HG02678 (cell line): ENCODE data around the gene SIX1.
A peak's percentile ranks its signal among the peaks of the same experiment; 100 is the strongest.

Experiments
- ATAC-seq: cut with Tn5 transposase; IDR thresholded peaks from one replicate; pipeline ENCODE4 v1.9.1; 2021; ENCODE audit warnings: mild to moderate bottlenecking, moderate library complexity; ENCODE audit not compliant: unreplicated experiment

SIX1 gene

GRCh38 chr14:60643141-60643462, 6.2 kb downstream of the SIX1 start:
- no peak for ATAC-seq

DNA sequence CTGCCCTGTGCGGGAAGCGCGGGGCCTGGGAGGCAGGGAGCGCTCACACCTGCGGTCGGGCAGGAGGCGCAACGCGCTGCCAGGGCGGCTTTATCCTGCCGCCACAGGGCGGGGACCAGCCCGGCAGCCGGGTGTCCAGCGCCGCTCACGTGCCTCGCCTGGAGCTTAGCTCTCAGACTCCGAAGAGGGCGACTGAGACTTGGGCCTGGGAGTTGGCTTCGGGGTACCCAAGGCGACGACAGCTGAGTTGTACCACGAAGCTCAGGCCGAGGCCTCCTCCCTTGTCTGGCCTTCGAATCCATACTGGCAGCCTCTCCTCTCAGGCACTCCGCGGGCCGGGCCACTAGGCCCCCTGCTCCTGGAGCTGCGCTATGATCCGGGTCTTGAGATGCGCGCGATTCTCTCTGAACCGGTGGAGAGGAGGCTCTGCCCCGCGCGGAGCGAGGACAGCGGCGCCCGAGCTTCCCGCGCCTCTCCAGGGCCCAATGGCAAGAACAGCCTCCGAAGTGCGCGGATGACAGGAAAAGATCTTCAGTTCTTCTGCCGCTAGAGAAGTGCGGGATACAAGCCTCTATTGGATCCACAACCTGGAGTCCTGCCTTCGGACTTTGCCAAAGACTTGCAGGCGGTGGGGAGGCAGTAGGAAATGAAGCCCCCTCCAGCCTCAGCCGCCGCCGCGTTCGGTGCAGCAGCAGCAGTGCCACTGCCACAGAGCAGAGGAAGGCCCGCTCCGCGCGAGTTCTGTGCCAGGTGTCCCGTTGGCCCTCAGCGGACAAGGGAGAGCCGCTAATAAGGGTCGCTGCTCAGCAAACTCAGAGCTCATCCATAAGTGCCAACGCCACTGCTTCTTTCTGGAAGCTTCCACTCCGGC, 6.8 kb downstream of the SIX1 start:
- ATAC-seq = no peak

DNA sequence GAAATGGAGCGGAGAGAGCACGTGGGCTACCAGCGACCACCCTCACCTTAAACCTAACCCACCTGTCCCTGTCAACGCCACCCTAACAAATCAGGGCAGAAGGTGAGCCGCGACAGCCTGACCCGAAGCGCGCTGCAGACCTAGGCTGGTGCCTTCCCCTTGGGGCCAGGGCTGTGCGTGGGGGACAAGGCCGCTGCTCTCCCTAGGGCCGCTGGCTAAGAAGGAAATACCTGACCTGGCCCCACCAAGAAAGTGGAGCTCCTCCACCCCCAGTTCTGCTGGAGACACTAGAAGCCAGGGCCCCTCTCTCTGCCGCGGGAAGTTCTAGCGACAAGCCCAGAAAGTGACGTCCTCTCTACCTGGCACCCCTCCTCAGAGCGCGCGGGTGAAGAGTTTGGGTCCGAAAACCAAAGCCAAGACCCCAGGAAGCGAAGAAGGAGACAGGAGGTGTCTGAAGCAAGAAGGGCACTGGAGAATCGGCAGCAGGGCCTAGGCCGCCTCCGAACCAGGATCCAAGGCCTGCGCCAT, 7.5 kb downstream of the SIX1 start:
- no peak for ATAC-seq

DNA sequence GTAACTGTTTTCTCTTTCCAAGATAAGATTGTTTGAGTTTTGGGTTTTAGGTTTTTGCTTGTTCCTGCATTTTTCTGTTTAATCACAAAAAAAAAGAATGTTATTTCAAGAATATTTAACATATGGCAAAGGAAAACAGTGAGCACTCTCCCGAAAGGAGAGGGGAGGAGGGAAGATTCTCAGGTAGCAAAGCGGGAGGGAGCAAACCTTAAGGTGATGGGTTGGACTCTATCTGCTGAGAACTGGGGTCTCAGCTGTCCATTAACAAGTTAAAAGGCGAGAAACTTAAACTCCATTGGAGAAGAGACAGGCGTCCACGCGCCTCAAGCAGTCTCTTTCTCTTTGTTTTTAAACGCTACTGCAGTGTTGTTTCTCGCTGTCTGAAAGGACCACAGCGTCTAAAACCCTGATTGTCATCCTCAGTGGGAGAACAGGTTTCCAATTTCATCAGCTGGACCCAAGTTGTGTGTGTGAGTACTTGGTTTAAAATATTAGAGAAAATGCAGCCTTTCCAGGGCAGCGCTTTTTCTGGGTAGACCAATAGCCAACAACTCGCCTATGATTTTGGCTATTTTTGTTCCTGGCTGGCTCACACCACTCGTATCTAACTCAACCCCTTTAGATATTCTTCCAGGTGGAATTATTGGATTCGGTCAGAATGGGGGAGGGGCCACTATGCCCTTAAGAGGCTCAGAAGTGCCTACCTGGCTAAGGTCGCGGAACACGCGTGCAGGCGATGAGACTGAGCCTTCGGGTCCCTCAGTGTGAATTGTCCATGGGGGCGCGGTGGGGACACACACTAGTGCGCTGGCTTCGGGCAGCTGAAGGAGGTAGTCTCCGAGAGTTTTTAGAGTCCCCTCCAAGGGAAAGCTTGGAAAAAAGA, 8.2 kb downstream of the SIX1 start:
- no peak for ATAC-seq

DNA sequence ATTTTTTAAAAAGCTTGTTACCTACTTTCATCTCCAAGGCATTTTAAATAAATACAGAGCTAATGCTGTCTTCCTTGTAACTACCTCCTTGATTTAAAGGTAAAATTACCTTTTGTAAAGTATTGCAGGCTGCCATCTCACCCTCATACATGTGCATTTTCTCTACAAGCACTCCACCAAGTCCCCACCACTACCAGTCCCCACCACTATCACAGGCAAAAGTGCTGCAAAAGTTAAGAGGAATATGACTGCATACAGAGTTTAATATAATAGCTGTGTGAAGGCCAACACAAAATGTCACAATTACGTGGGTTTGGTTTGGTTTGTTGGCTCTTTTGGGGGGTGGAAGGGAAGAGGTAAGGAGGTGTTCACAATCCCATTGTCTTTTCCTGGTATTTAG, 9.6 kb downstream of the SIX1 start:
- ATAC-seq = no peak

- no peak for ATAC-seq
These were observed 11.6 kb downstream of the SIX1 start for GRCh38 chr14:60637479-60638315.

DNA sequence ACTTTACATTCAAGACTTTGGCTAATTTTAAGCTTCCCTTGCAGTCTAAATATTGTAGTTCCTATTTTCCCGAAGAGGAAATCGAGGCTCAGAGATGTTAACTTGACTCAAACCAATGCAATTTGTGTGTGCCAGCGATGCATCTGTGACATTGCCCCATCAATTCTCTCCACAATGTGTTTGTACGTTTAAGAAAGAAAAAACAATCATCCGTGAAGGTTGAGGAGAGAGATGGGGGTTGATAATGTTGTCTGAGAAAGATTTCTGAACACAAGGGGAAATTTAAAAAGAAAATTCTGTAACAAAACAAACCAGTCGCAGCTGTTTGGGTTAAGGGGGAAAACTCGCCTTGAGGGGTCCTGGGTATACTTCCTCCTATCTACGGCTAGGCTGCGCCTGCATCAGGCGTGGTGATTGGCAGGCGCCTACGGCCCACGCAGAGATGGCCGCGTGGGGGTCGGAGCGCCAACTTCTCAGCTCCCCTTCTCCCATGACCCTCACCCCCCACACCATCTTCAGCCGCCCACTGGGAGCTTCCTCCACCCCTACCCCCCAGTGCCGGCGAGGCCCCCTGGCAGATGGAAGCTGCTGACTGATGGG, 12.3 kb downstream of the SIX1 start:
- ATAC-seq = no peak

- no peak for ATAC-seq
These were observed 15.1 kb downstream of the SIX1 start for GRCh38 chr14:60634153-60634552.

- peak; percentile 58 for ATAC-seq
These were observed 16.5 kb downstream of the SIX1 start for GRCh38 chr14:60632777-60633176.

GRCh38 chr14:60632257-60632656, 17.0 kb downstream of the SIX1 start:
- peak; percentile 65 for ATAC-seq

- no peak for ATAC-seq
These were observed 17.4 kb downstream of the SIX1 start for GRCh38 chr14:60631842-60632241.

- no peak for ATAC-seq
These were observed 19.1 kb downstream of the SIX1 start for GRCh38 chr14:60630129-60630528.

DNA sequence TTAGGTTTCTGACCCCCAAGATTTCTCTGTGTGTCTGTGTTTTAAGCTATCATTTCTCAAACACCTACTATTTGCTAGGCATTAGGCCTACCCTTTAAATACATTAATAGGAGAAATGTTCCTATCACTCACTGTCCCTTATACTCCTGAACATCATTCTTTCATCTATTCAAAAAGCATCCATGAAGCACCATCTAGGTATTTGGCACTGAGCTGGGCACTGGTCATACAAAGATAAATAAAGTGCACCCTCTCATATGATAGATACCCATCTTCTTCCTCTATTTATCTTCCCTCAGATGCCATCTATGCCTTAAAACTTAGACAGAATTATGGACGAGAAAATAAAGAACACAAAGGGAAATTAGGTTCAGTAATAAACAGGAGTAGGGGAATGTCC, 20.4 kb downstream of the SIX1 start:
- no peak for ATAC-seq

- no peak for ATAC-seq
These were observed 26.4 kb downstream of the SIX1 start for GRCh38 chr14:60622917-60623257.

GRCh38 chr14:60622210-60622916, 26.9 kb downstream of the SIX1 start:
- ATAC-seq = no peak

DNA sequence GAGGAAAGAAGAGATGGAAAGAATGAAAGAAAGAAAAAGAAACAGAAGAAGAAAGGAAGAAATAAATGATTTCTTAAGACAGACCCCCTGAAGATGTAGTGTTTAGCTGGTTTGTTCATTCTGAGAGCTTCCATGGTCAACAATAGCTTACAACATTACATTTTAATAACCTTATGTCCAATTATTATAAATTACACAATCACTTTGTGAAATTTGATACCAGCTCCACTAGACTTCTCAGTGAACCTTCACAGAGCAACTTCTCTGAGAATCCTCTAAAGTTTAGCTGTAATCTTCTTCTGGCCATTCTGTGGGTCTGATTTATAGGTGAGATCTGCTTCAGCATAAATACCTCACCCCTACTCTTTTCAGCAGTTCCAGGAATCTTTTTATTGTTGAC, 27.9 kb downstream of the SIX1 start:
- ATAC-seq = no peak

- ATAC-seq = no peak
These were observed 31.0 kb downstream of the SIX1 start for GRCh38 chr14:60618241-60618640.

- no peak for ATAC-seq
These were observed 32.8 kb downstream of the SIX1 start for GRCh38 chr14:60616461-60616959.

DNA sequence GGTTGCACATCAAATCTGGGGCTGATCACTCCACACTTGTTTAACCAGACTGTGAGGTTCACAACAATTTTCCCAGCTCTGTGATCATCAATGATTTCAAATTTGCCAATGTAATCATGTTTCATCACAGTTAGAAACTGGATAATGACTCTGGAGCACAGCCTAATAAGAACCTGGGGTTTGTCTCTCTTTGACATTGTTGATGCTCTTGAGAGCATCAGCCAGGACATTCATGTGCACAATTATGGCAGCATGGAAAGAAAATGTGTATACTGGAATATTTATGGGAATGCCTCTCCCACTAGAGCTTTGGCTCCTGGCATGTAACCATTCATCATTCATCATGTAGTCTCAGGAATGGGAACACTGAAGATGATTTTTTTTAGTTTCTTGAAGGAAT, 47.0 kb downstream of the SIX1 start:
- ATAC-seq = no peak

- ATAC-seq = no peak
These were observed 49.5 kb downstream of the SIX1 start for GRCh38 chr14:60599727-60600126.
